Epithelial cell of prostate (primary cell): ENCODE measurements around the gene XPA.
A peak's percentile ranks its signal among the peaks of the same experiment; 100 is the strongest.
"Not testable (repeated sequence)": the region's sequence is repeated elsewhere in the genome, so short reads cannot be mapped to it uniquely, and the experiment has no call there.

Experiments
- DNase-seq: peaks from one replicate; pipeline ENCODE4 v3.0.0-alpha.2; 2011; ENCODE audit warnings: low read depth, low spot score
- H3K27ac ChIP-seq: fragments of 450-650 bp; 2 replicates; pipeline ENCODE4 v1.5.1; 2017; ENCODE audit warnings: mild to moderate bottlenecking

XPA gene

GRCh38 chr9:97696803-97697601 is at the start of gene XPA:
Gene XPA, minus strand, starts transcription at chr9:97697340. Its CDS starts 48 bp downstream, at chr9:97697292.
- DNase-seq = peak; percentile 18
- peak within 1 kb of the TSS; percentile 59 for H3K27ac ChIP-seq

GRCh38 chr9:97744710-97745708 is 47.9 kb upstream of the XPA start:
- H3K27ac ChIP-seq = no peak overlapping the region
- DNase-seq = no peak

GRCh38 chr9:97744025-97744424 is 46.9 kb upstream of the XPA start:
- DNase-seq, H3K27ac ChIP-seq: not testable (repeated sequence)

- no peak for DNase-seq
- no peak overlapping the region for H3K27ac ChIP-seq
These were observed 45.4 kb upstream of the XPA start for GRCh38 chr9:97742545-97742944.

GRCh38 chr9:97741947-97742346 is 44.8 kb upstream of the XPA start:
- H3K27ac ChIP-seq = peak overlapping the region; percentile 68
- DNase-seq = no peak

- peak overlapping the region; percentile 68 for H3K27ac ChIP-seq
- DNase-seq = no peak
These were observed 44.0 kb upstream of the XPA start for GRCh38 chr9:97740848-97741821.

GRCh38 chr9:97737429-97737828 is 40.3 kb upstream of the XPA start:
- no peak for DNase-seq
- H3K27ac ChIP-seq = no peak overlapping the region

GRCh38 chr9:97735070-97735600 is 38.0 kb upstream of the XPA start:
- DNase-seq = no peak
- no peak overlapping the region for H3K27ac ChIP-seq

GRCh38 chr9:97726716-97727115 is 29.6 kb upstream of the XPA start:
- no peak overlapping the region for H3K27ac ChIP-seq
- no peak for DNase-seq

GRCh38 chr9:97723819-97724218 is 26.7 kb upstream of the XPA start:
- DNase-seq = no peak
- no peak overlapping the region for H3K27ac ChIP-seq

- no peak for DNase-seq
- no peak overlapping the region for H3K27ac ChIP-seq
These were observed 25.2 kb upstream of the XPA start for GRCh38 chr9:97722331-97722730.

- H3K27ac ChIP-seq = no peak overlapping the region
- DNase-seq = no peak
These were observed 24.3 kb upstream of the XPA start for GRCh38 chr9:97721396-97721795.

GRCh38 chr9:97717866-97718265 is 20.7 kb upstream of the XPA start:
- H3K27ac ChIP-seq = no peak overlapping the region
- no peak for DNase-seq

- peak overlapping the region; percentile 70 for H3K27ac ChIP-seq
- DNase-seq = peak; percentile 70
These were observed 17.3 kb upstream of the XPA start for GRCh38 chr9:97714435-97714834.

- H3K27ac ChIP-seq = no peak overlapping the region
- DNase-seq = no peak
These were observed 14.1 kb upstream of the XPA start for GRCh38 chr9:97711223-97711626.

GRCh38 chr9:97710356-97711222 is 13.4 kb upstream of the XPA start:
- H3K27ac ChIP-seq = no peak overlapping the region
- DNase-seq = no peak

- no peak for DNase-seq
- no peak overlapping the region for H3K27ac ChIP-seq
These were observed 9.1 kb upstream of the XPA start for GRCh38 chr9:97706246-97706645.

GRCh38 chr9:97705354-97705950 is 8.3 kb upstream of the XPA start:
- DNase-seq = no peak
- H3K27ac ChIP-seq = no peak overlapping the region
